Stimulated activated CD4-positive, alpha-beta T cell treated with anti-CD3 and anti-CD28 coated beads, Interleukin-2, amount 100 ng/mL, for 24 hours (primary cell): Measurements from ENCODE around the gene CFHR3.
"Not testable (repeated sequence)": the region's sequence is repeated elsewhere in the genome, so short reads cannot be mapped to it uniquely, and the experiment has no call there.

Experiments used
- DNase-seq, 2 donors: peaks; one replicate each; pipeline ENCODE4 v3.0.0-alpha.2; 2020

Gene CFHR3

DNA sequence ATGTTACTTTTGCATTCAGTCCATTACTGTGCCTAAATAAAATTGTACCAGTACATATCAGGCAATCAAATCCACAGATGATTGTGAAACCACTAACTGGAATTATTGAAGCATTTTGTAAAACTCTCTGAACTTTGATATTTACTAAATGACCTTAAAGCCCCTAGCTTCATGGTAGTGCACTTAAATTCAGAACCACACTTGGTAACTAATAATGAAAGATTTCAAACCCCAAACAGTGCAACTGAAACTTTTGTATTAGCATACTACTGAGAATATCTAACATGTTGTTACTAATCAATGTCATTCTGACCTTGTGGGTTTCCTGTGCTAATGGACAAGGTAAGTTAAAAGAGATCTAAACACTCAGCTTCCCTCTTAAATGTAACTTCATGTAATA, at the start of gene CFHR3:
Gene CFHR3 (plus strand): TSS at position 238 of the 400 bp plus-strand sequence. CDS start 47 bp downstream, at position 285.
- no peak for DNase-seq

- no peak for DNase-seq
Measured at GRCh38 chr1:196732526-196732925, 42.1 kb upstream of the CFHR3 start.

- DNase-seq = no peak
Measured at GRCh38 chr1:196733091-196733970, 41.3 kb upstream of the CFHR3 start.

DNA sequence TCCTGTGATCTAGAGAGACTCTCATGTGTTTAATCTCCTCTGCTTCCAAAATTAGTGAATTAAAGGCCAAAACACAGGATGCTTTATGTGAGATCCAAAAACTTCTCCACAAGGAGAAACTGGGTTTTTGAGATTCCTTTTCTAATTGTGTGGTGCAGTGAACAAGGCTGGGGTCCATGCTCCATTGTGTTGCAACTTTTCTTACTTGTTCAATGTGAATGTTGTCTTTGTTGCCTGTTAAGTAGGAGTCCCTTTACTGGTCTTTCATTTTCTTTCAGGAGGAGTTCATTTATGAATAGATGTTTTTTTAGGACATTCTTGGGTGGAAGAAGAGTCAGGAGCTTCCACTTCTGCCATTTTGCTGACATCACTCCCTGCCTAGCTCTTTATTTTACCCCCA, 40.6 kb upstream of the CFHR3 start:
- no peak for DNase-seq

DNA sequence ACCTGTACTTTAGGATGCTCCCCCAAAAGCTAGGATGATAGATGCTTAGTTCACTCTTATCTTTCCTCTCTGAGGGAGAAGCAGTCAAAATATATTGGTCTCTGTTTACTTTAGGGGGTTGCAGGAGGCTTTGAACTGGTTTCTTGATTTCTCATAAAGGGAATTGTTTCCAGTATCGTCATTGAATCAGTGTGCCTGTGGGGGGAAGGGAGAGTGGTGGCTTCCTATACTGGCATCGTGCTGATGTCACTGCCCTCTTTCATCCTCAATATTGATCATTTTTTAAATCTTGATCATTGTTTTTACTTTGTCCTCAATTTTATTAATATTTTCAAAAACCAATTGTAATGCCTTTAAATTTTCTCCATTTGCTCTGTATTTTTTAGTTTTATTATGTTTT, 40.2 kb upstream of the CFHR3 start:
- no peak for DNase-seq

GRCh38 chr1:196738730-196739129, 35.9 kb upstream of the CFHR3 start:
- DNase-seq = no peak

DNA sequence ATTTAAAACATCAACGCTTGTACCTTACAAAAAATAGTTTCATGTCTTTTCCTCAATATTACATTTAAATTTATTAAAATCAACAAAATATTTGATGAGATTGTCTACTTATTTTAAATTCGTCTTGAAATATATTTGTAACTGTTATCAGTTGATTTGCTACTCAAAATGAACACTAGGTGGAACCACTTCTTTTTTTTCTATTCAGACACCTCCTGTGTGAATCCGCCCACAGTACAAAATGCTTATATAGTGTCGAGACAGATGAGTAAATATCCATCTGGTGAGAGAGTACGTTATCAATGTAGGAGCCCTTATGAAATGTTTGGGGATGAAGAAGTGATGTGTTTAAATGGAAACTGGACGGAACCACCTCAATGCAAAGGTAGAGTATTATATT, 31.4 kb upstream of the CFHR3 start:
- not testable (repeated sequence) for DNase-seq

GRCh38 chr1:196765019-196765740, 9.5 kb upstream of the CFHR3 start:
- not testable (repeated sequence) for DNase-seq

GRCh38 chr1:196769823-196770222, 4.8 kb upstream of the CFHR3 start:
- not testable (repeated sequence) for DNase-seq

DNA sequence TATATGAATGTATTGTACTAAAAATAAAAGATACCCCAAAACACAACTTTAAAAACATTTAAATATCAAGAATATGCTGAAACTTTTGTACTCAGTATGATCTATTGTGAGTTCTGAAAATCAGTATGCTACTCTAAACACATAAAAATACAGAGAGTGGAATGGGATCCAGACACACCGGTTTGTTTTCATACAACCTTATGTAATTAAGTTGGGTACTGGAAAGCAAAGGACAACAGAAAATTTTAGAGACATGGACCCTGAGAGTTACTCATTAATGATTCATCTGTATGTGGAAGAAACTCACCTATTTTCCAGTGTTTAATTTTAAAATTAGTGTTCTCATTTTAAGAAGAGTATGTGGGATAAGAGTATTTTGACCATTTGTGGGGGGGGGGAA, 927 bp upstream of the CFHR3 start:
- DNase-seq = no peak

GRCh38 chr1:196774175-196774574, 465 bp upstream of the CFHR3 start:
- DNase-seq = no peak

- no peak for DNase-seq
Measured at GRCh38 chr1:196777603-196778002, 3.0 kb downstream of the CFHR3 start.

GRCh38 chr1:196779093-196779492, 4.5 kb downstream of the CFHR3 start:
- DNase-seq = no peak

DNA sequence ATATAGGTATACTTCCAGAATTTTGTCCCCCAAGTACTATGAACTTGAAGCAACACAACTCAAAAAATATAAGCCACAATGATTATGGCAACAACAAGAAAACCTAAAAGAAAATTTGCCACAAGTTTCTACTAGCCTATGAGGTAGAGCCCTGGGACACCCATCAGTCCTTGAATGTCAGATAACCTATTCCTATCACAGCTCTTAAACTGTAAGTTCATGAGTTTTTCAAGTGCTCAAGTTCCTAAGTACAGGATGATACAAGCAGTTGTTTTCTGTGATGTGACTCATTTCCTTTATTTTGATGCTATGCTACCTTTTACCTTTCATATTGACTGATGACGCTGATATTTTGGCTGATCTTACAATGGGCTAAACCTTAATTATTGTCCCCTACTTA, 16.6 kb downstream of the CFHR3 start:
- not testable (repeated sequence) for DNase-seq

- not testable (repeated sequence) for DNase-seq
Measured at GRCh38 chr1:196794103-196794502, 19.5 kb downstream of the CFHR3 start.

- DNase-seq = no peak
Measured at GRCh38 chr1:196797891-196798290, 23.3 kb downstream of the CFHR3 start.

GRCh38 chr1:196801920-196802319, 27.3 kb downstream of the CFHR3 start:
- not testable (repeated sequence) for DNase-seq

DNA sequence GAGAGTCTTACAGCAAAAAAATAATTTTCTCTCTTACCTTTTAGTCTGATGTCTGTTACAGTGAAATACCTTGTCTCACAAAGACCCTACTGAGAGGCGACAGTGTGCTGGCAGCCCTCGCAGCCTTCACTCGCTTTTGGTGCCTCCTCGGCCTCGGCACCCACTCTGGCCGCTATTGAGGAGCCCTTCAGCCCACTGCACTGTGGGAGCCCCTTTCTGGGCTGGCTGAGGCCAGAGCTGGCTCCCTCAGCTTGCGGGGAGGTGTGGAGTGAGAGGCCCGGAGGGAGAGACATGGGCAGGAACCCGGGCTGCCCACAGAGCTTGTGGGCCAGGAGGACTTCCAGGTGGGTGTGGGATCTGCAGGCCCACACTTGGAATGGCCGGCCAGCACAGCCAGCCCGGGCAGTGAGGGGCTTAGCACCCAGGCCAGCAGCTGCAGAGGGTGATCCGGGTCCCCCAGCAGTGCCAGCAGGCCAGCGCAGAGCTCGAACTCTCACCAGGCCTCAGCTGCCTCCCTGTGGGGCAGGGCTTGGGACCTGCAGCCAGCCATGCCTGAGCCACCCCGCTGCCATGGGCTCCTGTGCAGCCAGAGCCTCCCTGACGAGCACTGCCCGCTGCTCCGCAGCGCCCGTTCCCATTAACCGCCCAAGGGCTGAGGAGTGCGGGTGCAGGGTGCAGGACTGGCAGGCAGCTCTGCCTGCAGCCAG, 34.0 kb downstream of the CFHR3 start:
- DNase-seq = no peak

- not testable (repeated sequence) for DNase-seq
Measured at GRCh38 chr1:196817442-196817841, 42.8 kb downstream of the CFHR3 start.

DNA sequence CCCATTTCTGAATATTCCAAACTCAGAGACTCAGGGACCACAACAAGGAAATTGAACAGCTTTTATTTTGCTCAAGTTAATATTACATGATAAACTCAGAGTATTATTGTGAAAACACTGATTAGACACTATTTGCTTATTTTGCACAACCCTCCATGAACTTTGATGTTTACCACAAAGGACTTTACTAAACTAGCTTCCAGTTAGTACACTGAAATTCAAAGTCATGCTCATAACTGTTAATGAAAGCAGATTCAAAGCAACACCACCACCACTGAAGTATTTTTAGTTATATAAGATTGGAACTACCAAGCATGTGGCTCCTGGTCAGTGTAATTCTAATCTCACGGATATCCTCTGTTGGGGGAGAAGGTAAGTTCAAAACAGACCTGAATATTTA, 44.9 kb downstream of the CFHR3 start, which contains the start of gene CFHR1:
Gene CFHR1 (plus strand): TSS at position 201 of the 400 bp plus-strand sequence. CDS start 114 bp downstream, at position 315.
- not testable (repeated sequence) for DNase-seq

- DNase-seq = not testable (repeated sequence)
Measured at GRCh38 chr1:196827860-196828259, 53.2 kb downstream of the CFHR3 start.
